ENCODE data around the gene TAS2R40. TPM values are rescaled to one million over a fixed set of nuclear protein-coding genes. Genes with fewer than 3 reads are reported as not detected.

The TAS2R40 gene
- total and polyA plus RNA-seq, 5 donors from 2014 or later, result not detected

DNA sequence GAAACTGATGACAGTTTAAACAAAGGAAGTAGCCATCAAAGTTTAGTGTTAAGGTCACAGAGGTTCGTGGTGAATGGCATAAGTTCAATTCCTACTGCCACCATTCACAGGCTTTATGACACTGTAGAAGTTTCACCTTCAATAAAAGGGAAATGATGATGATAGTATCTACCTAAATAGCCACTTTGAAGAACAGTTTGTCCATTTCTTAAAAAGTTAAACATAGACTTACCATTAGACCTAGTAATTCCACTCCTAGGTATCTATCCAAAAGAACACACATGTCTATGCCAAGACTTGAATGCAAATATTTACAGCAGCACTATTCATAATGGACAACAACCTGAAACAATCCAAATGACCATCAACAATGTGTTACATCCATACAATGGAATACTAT lies 22.5 kb downstream of the TAS2R40 start:
- peaks cover 0 to 9% (median 1%) of the 10 kb centered on the region in 7 donors for H3K9me3 Mint-ChIP-seq
- Histone ChIP-seq H3K4me1 (ENCODE audit: control insufficient read depth, insufficient read depth, low read length, poor library complexity, severe bottlenecking) (peaks cover 51% of the 10 kb centered on the region), H3K27ac (ENCODE audit: insufficient read depth, low read length, poor library complexity, severe bottlenecking) (no peak overlapping the region), H3K9me3 (ENCODE audit: control insufficient read depth in 2 of 2, low read length in 2 of 2) (peaks cover 0 to 6% of the 10 kb centered on the region in 2 experiments), H3K36me3 (ENCODE audit: control insufficient read depth, insufficient read depth, low read length) (no peaks in the 10 kb centered on the region), H3K4me3 (ENCODE audit: low read depth, low read length) (peak overlapping the region; percentile 59), H3K27me3 (ENCODE audit: control insufficient read depth, insufficient read depth, low read length) (no peaks in the 10 kb centered on the region)
- DNase-seq (peak in 1 of 3 donors; percentile 36), ATAC-seq (ENCODE audit: low read depth in 2 of 2) (no peak)
- peaks cover 6% of the 10 kb centered on the region for H3K36me3 Mint-ChIP-seq
- H3K27ac Mint-ChIP-seq, result peak overlapping the region in 2 of 3 donors; percentile 37 to 85
- peaks cover 7% of the 10 kb centered on the region for H3K27me3 Mint-ChIP-seq
- peak overlapping the region in 2 of 4 donors; percentile 0 to 69 for H3K4me3 Mint-ChIP-seq
- H3K4me1 Mint-ChIP-seq, result peaks cover 28 to 68% (median 57%) of the 10 kb centered on the region in 4 donors

- peaks cover 6% of the 10 kb centered on the region for H3K36me3 Mint-ChIP-seq
- peak overlapping the region; percentile 13 to 70 (median 60) for H3K4me3 Mint-ChIP-seq
- H3K9me3 ChIP-seq (ENCODE audit: control insufficient read depth in 2 of 2, low read length in 2 of 2), result peaks cover 0 to 6% of the 10 kb centered on the region in 2 experiments
- H3K27ac ChIP-seq (ENCODE audit: insufficient read depth, low read length, poor library complexity, severe bottlenecking), result no peak overlapping the region
- H3K27me3 Mint-ChIP-seq, result peaks cover 6% of the 10 kb centered on the region
- H3K36me3 ChIP-seq (ENCODE audit: control insufficient read depth, insufficient read depth, low read length), result no peaks in the 10 kb centered on the region
- peak in 1 of 3 donors; percentile 80 for DNase-seq
- H3K9me3 Mint-ChIP-seq, result peaks cover 0 to 13% (median 3%) of the 10 kb centered on the region in 7 donors
- H3K4me3 ChIP-seq (ENCODE audit: low read depth, low read length), result peak overlapping the region; percentile 59
- peaks cover 28 to 74% (median 63%) of the 10 kb centered on the region in 4 donors for H3K4me1 Mint-ChIP-seq
- H3K27ac Mint-ChIP-seq, result peak overlapping the region; percentile 57 to 85 (median 84)
- ATAC-seq (ENCODE audit: low read depth in 2 of 2), result peak; percentile 70 to 72
- no peaks in the 10 kb centered on the region for H3K27me3 ChIP-seq (ENCODE audit: control insufficient read depth, insufficient read depth, low read length)
- H3K4me1 ChIP-seq (ENCODE audit: control insufficient read depth, insufficient read depth, low read length, poor library complexity, severe bottlenecking), result peaks cover 59% of the 10 kb centered on the region
Observed at GRCh38 chr7:143245123-143245522, 23.3 kb downstream of the TAS2R40 start.

DNA sequence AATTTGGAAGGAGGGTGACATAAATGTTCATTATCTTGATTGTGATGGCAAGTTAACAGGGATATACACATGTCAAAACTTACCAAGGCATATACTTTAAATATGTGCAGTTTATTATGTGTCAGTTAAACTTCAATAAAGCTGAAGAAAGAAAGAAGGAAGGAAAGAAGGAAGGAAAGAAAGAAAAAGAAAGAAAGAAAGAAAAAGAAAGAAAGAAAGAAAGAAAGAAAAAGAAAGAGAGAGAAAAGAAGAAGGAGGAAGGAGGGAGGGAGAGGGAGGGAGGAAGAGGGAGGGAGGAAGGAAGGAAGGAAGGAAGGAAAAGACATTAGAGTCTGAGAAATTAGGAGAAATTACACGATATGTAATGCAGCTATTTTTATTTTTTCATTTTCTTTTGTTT lies 25.5 kb downstream of the TAS2R40 start:
- peaks cover 74% of the 10 kb centered on the region for H3K4me1 ChIP-seq (ENCODE audit: control insufficient read depth, insufficient read depth, low read length, poor library complexity, severe bottlenecking)
- no peak for ATAC-seq (ENCODE audit: low read depth in 2 of 2)
- H3K4me1 Mint-ChIP-seq, result peaks cover 30 to 90% (median 73%) of the 10 kb centered on the region in 4 donors
- H3K27ac Mint-ChIP-seq, result peak overlapping the region; percentile 27 to 85 (median 79)
- H3K36me3 ChIP-seq (ENCODE audit: control insufficient read depth, insufficient read depth, low read length), result no peaks in the 10 kb centered on the region
- no peaks in the 10 kb centered on the region for H3K27me3 Mint-ChIP-seq
- peaks cover 0 to 17% (median 7%) of the 10 kb centered on the region in 7 donors for H3K9me3 Mint-ChIP-seq
- no peak for DNase-seq
- H3K27me3 ChIP-seq (ENCODE audit: control insufficient read depth, insufficient read depth, low read length), result no peaks in the 10 kb centered on the region
- H3K9me3 ChIP-seq (ENCODE audit: control insufficient read depth in 2 of 2, low read length in 2 of 2), result peaks cover 0 to 6% of the 10 kb centered on the region in 2 experiments
- no peak overlapping the region for H3K4me3 ChIP-seq (ENCODE audit: low read depth, low read length)
- H3K4me3 Mint-ChIP-seq, result peak overlapping the region in 2 of 4 donors; percentile 23 to 63
- no peak overlapping the region for H3K27ac ChIP-seq (ENCODE audit: insufficient read depth, low read length, poor library complexity, severe bottlenecking)
- H3K36me3 Mint-ChIP-seq, result peaks cover 6% of the 10 kb centered on the region

DNA sequence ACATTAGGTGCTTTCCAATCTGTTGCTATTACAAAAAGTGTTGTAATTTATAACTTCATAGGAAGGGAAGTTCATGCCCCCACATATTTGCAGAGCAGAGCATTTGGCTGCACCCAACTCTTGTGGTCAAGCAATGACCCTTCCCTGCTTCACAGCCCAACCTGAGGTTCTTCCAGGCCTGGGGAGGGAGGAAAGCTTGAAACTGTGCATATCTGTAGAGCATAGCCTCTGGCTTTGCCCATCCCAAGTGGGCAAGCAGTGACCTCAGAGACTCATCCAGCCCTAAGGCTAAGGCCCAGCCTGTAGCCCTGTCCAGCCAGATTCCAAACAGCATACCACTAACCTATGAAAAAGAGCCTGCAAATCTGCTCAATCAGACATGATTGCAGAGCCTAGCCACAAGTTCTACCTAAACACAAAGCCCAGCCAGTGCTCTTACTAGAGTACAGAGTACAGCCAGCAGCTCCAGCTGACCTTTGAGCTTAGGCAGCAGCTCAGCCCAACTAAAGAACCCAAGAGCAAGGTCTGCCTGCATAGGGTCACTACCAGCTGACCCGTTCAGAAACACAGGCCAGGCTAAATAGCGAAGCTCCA lies 27.0 kb downstream of the TAS2R40 start:
- Histone ChIP-seq H3K4me3 (ENCODE audit: low read depth, low read length) (peak overlapping the region; percentile 16), H3K36me3 (ENCODE audit: control insufficient read depth, insufficient read depth, low read length) (no peaks in the 10 kb centered on the region), H3K9me3 (ENCODE audit: control insufficient read depth in 2 of 2, low read length in 2 of 2) (peaks cover 0 to 6% of the 10 kb centered on the region in 2 experiments), H3K27me3 (ENCODE audit: control insufficient read depth, insufficient read depth, low read length) (no peaks in the 10 kb centered on the region), H3K4me1 (ENCODE audit: control insufficient read depth, insufficient read depth, low read length, poor library complexity, severe bottlenecking) (peaks cover 78% of the 10 kb centered on the region), H3K27ac (ENCODE audit: insufficient read depth, low read length, poor library complexity, severe bottlenecking) (no peak overlapping the region)
- DNase-seq (no peak), ATAC-seq (ENCODE audit: low read depth in 2 of 2) (no peak)
- Mint-ChIP-seq H3K4me3 (peak overlapping the region in 3 of 4 donors; percentile 34 to 68 (median 41)), H3K27ac (peak overlapping the region; percentile 66 to 94 (median 90)), H3K9me3 (peaks cover 0 to 20% (median 13%) of the 10 kb centered on the region in 7 donors), H3K36me3 (peaks cover 6% of the 10 kb centered on the region), H3K27me3 (no peaks in the 10 kb centered on the region), H3K4me1 (peaks cover 33 to 93% (median 75%) of the 10 kb centered on the region in 4 donors)

DNA sequence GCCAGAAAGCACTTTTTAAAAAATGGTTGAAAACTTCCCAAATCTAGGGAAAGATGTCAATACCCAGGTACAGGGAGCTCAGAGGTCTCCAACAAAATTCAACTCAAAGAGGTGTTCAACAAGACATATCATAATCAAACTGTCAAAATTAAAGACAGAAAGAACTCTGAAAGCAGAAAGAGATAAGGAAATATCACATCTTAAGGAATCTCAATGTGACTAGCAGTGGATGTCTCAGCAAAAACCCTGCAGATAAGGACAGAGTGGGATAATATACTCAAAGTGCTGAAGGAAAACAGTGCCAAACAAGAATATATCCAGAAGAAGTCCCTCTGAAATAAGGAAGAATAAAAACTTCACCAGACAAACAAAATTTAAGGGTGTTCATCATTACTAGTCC lies 28.4 kb downstream of the TAS2R40 start:
- peaks cover 0 to 26% (median 15%) of the 10 kb centered on the region in 7 donors for H3K9me3 Mint-ChIP-seq
- H3K4me3 Mint-ChIP-seq, result peak overlapping the region; percentile 21 to 64 (median 44)
- no peaks in the 10 kb centered on the region for H3K27me3 ChIP-seq (ENCODE audit: control insufficient read depth, insufficient read depth, low read length)
- no peaks in the 10 kb centered on the region for H3K36me3 ChIP-seq (ENCODE audit: control insufficient read depth, insufficient read depth, low read length)
- peaks cover 33 to 93% (median 76%) of the 10 kb centered on the region in 4 donors for H3K4me1 Mint-ChIP-seq
- ATAC-seq (ENCODE audit: low read depth in 2 of 2) (no peak), DNase-seq (no peak)
- peaks cover 6% of the 10 kb centered on the region for H3K36me3 Mint-ChIP-seq
- no peaks in the 10 kb centered on the region for H3K27me3 Mint-ChIP-seq
- H3K4me3 ChIP-seq (ENCODE audit: low read depth, low read length), result peak overlapping the region; percentile 67
- peak overlapping the region; percentile 72 for H3K27ac ChIP-seq (ENCODE audit: insufficient read depth, low read length, poor library complexity, severe bottlenecking)
- peaks cover 71% of the 10 kb centered on the region for H3K4me1 ChIP-seq (ENCODE audit: control insufficient read depth, insufficient read depth, low read length, poor library complexity, severe bottlenecking)
- H3K9me3 ChIP-seq (ENCODE audit: control insufficient read depth in 2 of 2, low read length in 2 of 2), result peaks cover 0 to 6% of the 10 kb centered on the region in 2 experiments
- H3K27ac Mint-ChIP-seq, result peak overlapping the region in 2 of 3 donors; percentile 91 to 94

DNA sequence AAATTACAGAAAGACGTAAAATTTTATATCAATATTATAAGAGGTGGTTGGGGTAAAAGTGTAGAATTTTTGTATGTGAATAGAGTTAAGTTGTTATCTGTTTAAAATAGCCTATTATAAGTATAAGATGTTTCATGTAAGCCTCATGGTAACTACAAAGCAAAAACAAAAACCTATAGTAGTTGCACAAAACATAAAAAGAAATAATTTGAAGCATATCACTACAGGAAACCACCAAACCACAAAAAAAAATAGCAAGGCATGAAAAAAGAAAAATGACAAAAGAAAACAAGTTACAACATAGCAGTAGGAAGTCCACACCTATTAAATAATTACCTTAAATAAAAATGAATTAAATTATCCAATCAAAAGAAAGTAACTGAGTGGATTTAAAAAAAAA lies 29.0 kb downstream of the TAS2R40 start:
- Mint-ChIP-seq H3K4me1 (peaks cover 34 to 93% (median 76%) of the 10 kb centered on the region in 4 donors), H3K36me3 (peaks cover 6% of the 10 kb centered on the region), H3K9me3 (peaks cover 3 to 26% (median 15%) of the 10 kb centered on the region in 7 donors), H3K27me3 (no peaks in the 10 kb centered on the region), H3K4me3 (peak overlapping the region; percentile 52 to 76 (median 65)), H3K27ac (peak overlapping the region; percentile 53 to 94 (median 62))
- Histone ChIP-seq H3K27ac (ENCODE audit: insufficient read depth, low read length, poor library complexity, severe bottlenecking) (peak overlapping the region; percentile 72), H3K4me1 (ENCODE audit: control insufficient read depth, insufficient read depth, low read length, poor library complexity, severe bottlenecking) (peaks cover 71% of the 10 kb centered on the region), H3K36me3 (ENCODE audit: control insufficient read depth, insufficient read depth, low read length) (no peaks in the 10 kb centered on the region), H3K27me3 (ENCODE audit: control insufficient read depth, insufficient read depth, low read length) (no peaks in the 10 kb centered on the region), H3K4me3 (ENCODE audit: low read depth, low read length) (peak overlapping the region; percentile 67), H3K9me3 (ENCODE audit: control insufficient read depth in 2 of 2, low read length in 2 of 2) (peaks cover 0 to 6% of the 10 kb centered on the region in 2 experiments)
- DNase-seq (peak in 2 of 3 donors; percentile 78 to 84), ATAC-seq (ENCODE audit: low read depth in 2 of 2) (peak; percentile 78)

DNA sequence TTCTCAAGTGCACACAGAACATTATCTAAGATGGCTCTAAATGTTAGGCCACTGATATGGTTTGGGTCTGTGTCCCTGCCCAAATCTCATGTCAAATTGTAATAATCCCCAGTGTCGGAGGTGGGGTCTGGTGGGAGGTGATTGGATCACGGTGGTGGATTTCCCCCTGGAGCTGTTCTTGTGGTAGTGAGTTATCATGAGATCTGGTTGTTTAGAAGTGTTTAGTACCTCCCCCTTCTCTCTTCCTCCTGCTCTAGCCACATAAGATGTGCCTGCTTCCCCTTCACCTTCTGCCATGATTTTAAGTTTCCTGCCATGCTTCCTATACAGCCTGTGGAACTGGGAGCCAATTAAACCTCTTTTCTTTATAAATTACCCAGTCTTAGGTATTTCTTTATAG lies 30.2 kb downstream of the TAS2R40 start:
- no peaks in the 10 kb centered on the region for H3K27me3 ChIP-seq (ENCODE audit: control insufficient read depth, insufficient read depth, low read length)
- Mint-ChIP-seq H3K9me3 (peaks cover 3 to 26% (median 13%) of the 10 kb centered on the region in 7 donors), H3K36me3 (peaks cover 6% of the 10 kb centered on the region), H3K27me3 (no peaks in the 10 kb centered on the region), H3K4me3 (peak overlapping the region; percentile 55 to 76 (median 65)), H3K27ac (peak overlapping the region; percentile 25 to 94 (median 26)), H3K4me1 (peaks cover 29 to 92% (median 75%) of the 10 kb centered on the region in 4 donors)
- peak overlapping the region; percentile 67 for H3K4me3 ChIP-seq (ENCODE audit: low read depth, low read length)
- H3K4me1 ChIP-seq (ENCODE audit: control insufficient read depth, insufficient read depth, low read length, poor library complexity, severe bottlenecking), result peaks cover 72% of the 10 kb centered on the region
- H3K9me3 ChIP-seq (ENCODE audit: control insufficient read depth in 2 of 2, low read length in 2 of 2), result peaks cover 0 to 6% of the 10 kb centered on the region in 2 experiments
- peak overlapping the region; percentile 72 for H3K27ac ChIP-seq (ENCODE audit: insufficient read depth, low read length, poor library complexity, severe bottlenecking)
- peak in 1 of 3 donors; percentile 38 for DNase-seq
- H3K36me3 ChIP-seq (ENCODE audit: control insufficient read depth, insufficient read depth, low read length), result no peaks in the 10 kb centered on the region
- ATAC-seq (ENCODE audit: low read depth in 2 of 2), result no peak
